ENCODE measurements around the gene PIR.

PIR gene

DNA sequence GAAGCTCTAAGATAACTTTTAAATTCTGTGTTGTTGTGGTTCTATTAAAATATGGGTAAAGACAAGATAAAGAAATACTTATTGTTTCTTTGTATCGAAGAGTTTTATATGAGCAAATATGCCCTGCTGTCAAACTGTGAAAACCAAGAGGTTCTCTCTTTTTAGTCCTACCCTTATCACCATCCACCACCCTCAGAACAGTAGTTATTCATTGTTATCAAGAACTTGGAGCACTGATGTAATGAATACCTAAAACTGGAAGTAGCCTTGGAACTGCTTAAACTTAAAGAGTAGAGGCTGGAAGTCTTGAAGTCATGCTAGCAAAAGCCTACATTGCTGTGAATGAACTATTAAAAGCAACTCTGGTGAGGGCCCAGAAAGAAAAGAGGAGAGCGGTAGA lies 9.2 kb downstream of the PIR start:
- DNase-seq (ENCODE audit: low read depth), result no peak

GRCh38 chrX:15475486-15475885 lies 17.6 kb downstream of the PIR start:
- DNase-seq (ENCODE audit: low read depth), result no peak

- no peak for DNase-seq (ENCODE audit: low read depth)
These were observed 18.1 kb downstream of the PIR start for GRCh38 chrX:15475021-15475420.

DNA sequence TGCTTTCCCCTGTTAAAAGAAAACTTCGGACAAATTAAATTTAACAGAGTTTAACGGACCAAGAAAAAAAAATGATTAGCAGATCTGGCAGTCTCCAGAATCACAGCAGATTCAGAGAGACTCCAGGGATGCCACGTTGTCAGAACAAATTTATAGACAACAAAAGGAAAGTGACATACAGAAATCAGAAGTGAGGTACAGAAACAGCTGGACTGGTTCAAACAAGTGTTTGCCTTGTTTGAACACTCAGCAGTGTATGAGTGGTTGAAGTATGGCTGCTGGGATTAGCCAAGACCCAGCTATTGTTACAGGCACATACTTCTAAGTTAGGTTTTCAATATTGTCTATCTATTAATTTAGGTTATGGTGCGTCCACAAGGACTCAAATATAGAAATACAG lies 19.1 kb downstream of the PIR start:
- no peak for DNase-seq (ENCODE audit: low read depth)

DNA sequence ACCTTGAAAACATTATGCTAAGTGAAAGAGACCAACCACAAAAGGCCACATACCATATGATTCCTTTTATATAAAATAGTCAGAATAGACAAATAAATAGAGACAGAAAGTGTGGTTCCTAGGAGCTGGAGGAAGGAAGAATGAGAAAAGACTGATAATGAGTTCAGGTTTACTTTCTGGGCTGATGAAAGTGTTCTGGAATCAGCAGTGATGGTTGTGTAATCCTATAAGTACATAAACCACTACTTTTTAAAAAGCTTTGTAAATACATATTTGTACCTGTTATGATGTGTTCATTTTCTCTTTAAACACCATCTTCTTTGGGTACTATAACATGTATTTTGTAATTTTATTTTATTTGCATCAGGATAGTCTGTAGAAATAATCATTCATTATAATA lies 20.6 kb downstream of the PIR start:
- no peak for DNase-seq (ENCODE audit: low read depth)

GRCh38 chrX:15471028-15471427 lies 22.1 kb downstream of the PIR start:
- DNase-seq (ENCODE audit: low read depth), result peak; percentile 4

- no peak for DNase-seq (ENCODE audit: low read depth)
These were observed 23.5 kb downstream of the PIR start for GRCh38 chrX:15469613-15470012.

DNA sequence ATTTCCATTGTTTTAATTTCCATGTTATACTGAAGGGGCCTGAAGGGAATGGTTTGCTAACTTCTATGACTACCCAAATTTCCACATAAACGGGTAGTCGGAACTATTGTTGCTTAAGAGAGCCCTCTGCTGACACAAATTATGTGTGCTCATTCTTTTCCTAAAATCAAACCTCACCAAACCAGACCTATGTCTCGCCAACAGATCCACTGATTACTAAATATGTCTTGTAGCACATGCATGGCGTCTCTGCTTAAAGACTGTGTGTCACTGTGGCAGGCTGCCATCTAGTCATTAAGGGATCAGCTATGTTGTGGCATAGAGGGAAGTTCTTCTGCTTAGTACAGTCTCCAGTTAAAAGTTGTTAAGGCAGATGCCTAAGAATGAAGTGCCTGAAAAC lies 25.1 kb downstream of the PIR start:
- no peak for DNase-seq (ENCODE audit: low read depth)

DNA sequence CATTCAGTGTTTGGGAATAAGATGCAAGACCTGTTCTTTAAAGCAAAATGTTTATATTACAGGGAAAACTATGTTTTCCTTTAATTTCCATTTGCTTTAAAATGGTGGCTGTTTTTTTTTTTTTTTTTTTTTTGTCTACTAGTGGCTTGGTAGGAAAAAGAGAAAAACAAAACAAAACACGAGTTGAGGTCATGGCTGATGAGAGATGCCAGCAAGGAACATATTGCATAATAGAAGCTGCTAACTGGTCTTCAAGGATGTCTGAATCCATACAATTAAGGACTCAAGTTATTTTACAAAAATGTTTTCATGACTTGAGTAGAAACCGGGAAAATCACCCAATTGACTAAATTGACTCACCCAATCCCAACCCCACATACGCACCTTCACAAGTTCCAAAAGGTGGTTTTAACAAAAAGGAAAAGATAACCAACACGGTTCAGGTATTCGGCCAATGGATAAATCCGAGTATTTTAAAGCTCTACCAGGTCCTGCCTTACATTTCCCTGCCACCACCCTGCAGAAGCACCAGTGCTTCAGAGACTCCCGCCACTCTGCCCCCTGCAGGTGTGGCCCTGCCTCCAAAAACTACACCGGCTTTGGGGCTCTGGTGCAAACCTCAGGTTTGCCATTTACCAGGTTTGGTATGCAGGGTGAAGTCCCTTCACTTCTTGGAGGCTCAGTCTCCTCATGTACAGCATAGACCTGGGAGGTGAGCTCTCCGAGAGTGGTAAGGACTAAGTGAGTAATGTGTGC lies 27.1 kb downstream of the PIR start:
- DNase-seq (ENCODE audit: low read depth), result no peak

- no peak for DNase-seq (ENCODE audit: low read depth)
These were observed 27.8 kb downstream of the PIR start for GRCh38 chrX:15465347-15465746.

DNA sequence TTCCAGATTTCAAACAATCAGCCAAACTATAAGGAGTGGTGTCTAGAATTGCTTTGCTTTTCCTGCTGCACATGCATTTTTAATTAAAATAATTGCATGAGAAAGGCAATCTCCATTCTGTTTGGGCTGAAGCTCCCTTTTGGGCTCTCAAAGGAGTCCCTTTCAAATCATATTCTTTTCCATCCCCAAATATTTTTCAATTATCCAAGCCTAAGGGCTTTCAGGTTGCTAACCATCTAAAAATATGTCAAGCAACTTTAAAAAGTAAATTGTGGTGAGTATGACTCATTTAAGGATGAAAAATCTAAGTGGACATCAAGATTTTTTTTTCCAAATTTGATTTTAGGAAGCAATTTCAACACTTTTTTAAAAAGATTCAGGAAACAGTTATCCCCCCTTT lies 28.4 kb downstream of the PIR start:
- no peak for DNase-seq (ENCODE audit: low read depth)

GRCh38 chrX:15451913-15452312 lies 41.2 kb downstream of the PIR start:
- DNase-seq (ENCODE audit: low read depth), result no peak

GRCh38 chrX:15448010-15448639 lies 45.0 kb downstream of the PIR start:
- DNase-seq (ENCODE audit: low read depth), result no peak

GRCh38 chrX:15441464-15441863 lies 51.7 kb downstream of the PIR start:
- no peak for DNase-seq (ENCODE audit: low read depth)

- DNase-seq (ENCODE audit: low read depth), result no peak
These were observed 54.8 kb downstream of the PIR start for GRCh38 chrX:15438332-15438731.

GRCh38 chrX:15437724-15438123 lies 55.4 kb downstream of the PIR start:
- no peak for DNase-seq (ENCODE audit: low read depth)

GRCh38 chrX:15435836-15436619 lies 57.1 kb downstream of the PIR start:
- DNase-seq (ENCODE audit: low read depth), result no peak

DNA sequence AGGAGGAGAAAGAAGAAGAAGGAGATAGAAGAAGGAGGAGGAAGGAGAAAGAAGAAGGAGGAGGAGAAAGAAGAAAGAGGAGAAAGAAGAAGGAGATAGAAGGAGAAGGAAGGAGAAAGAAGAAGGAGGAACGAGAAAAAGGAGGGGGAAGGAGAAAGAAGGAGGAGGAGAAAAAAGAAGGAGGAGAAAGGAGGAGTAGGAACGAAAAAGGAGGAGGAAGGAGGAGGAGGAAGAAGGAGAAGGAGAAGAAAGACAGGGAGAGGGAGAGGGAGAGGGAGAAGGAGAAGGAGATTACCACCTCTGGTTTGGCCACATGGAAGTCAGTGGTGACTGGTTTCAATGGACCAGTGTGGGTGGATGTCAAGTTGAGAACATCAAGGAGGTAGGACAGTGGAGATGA lies 58.9 kb downstream of the PIR start:
- DNase-seq (ENCODE audit: low read depth), result no peak

DNA sequence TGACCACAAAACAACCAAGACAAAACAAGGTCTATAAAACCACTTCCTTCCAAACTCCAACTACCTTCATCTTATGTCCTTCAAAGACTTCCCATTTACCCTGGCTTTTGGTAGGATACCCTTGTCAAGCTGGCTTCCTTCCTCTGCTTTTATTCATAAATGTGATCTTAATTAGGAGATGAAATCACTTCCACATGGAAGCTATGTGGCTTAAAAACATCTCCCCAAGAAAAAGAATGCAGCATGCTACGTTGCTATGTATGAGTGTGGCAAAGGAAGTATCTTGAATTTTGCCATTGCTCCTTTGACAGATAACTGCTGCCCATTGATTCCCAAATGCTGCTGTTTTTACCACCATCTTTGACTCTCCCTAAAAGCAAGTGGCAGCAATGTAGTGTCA lies 62.5 kb downstream of the PIR start:
- no peak for DNase-seq (ENCODE audit: low read depth)

DNA sequence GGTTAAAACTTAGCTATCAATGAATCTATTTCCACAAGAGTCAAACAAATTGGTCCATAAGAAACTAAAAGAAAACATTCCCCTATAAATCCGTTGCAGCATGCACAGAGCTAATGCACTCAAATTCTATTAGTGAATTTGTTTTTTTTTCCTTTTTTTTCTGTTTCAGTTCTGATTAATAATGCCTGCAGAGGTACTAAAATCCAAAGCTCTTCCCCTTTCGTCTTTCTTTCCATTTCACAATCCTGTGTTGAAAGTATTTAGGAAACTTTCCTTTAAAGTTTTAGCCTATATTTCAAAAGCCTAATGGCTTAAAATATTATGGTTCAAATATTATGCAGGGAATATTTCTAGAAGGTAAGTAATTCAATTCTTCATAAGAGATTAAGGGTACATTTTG lies 63.1 kb downstream of the PIR start:
- no peak for DNase-seq (ENCODE audit: low read depth)

DNA sequence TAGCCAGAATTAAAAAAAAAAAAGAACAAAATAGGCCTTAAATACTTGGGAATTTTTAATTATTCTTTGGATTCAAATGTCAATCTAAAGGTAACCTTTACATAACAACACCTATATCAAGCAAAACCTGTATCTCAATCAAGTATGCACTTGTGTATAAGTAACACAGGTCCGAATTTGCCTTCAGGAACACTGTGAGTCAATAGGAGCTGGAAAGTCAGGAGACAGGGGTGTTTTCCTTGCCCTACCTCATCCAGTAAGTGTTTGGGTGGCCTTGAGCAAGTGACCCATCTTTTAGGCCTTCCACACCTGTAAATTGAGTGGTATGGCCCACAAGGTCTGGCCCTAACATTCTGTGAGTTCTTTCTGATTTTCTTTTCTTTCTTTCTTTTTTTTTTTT lies 68.1 kb downstream of the PIR start:
- DNase-seq (ENCODE audit: low read depth), result no peak

DNA sequence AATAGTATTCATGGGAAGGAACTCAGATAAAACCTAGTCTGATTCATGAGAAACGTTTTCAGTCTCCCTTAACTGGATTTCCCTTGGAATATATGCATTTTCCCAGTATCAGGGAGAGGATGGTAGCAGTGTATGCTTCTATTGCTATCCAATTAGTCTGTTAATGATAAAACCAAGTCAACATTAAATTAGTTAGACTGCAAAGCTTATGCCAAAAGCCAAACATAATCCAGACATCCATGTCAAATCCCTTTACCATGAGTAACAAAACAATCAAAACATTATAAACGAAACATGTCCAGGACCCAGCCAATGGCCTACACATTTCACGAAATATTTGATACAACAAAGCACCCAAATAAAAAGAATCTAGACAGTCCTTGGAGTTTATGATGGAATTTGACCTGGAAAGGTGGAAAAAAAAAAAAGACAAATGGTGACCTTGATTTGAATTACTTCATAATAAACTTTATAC lies 74.4 kb downstream of the PIR start:
- DNase-seq (ENCODE audit: low read depth), result no peak

DNA sequence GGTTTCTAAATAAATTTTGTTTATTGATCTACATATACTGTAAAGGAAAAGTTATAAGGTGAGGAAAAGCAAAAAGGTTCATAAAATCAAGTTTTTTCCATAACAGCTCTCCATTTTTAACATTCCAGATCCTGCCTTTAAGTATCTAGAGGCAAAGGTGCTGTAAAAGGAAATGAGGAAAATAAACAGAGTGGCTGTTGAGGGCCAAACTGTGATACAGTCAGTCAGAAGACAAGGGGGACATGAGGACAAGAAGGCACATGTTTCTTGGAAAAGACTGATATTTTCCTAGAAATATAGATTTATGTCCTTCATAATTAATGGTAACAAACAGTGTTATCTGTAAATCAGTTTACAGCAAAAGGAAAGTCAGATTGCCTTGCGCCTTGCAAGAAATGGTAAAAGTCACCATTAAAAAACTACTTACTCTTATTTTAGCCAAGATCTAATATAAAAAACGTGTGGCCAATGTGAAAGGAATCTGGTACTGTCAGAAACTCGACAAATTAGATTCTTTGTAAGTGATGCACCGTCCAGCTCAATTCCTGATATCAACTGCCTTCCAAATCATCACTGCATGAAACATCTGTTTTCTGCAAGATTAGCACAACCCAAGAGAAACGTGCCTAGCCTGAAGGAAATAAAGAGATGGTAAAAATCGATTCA lies 75.0 kb downstream of the PIR start:
- DNase-seq (ENCODE audit: low read depth), result no peak
